ENCODE results near the gene MIPOL1. TPM values are rescaled to one million over a fixed set of nuclear protein-coding genes. Genes with fewer than 3 reads are reported as not detected.
"Not testable (repeated sequence)": the region's sequence is repeated elsewhere in the genome, so short reads cannot be mapped to it uniquely, and the experiment has no call there.

The MIPOL1 gene
- polyA plus RNA-seq, 12 donors: 2.8 to 8.9 (median 5.9) TPM; not detected in 1

- DNase-seq: no peak
Observed at GRCh38 chr14:37278636-37279538, 81.2 kb downstream of the MIPOL1 start.

- no peak for DNase-seq
Observed at GRCh38 chr14:37279818-37280217, 82.1 kb downstream of the MIPOL1 start.

DNA sequence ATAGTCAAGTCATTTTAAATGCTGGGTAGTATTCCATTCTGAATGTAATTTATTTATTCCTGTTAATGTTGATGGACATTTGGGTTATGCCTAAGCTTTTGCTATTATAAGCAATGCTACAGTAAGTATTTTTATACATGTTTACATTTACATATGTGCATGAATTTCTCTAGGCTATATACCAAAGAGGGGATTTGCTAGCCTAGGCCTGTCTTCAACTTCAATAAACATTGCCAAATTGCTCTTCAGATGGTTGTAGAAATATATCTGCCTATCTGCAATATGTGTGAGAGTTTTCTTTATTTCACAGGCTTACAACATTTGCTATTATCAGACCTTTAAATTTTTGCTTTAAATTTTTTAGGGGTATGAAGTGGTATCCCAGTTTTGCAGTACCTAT lies 87.0 kb downstream of the MIPOL1 start:
- no peak for DNase-seq

GRCh38 chr14:37285220-37285619 lies 87.5 kb downstream of the MIPOL1 start:
- no peak for DNase-seq

GRCh38 chr14:37289688-37290087 lies 92.0 kb downstream of the MIPOL1 start:
- DNase-seq: no peak

DNA sequence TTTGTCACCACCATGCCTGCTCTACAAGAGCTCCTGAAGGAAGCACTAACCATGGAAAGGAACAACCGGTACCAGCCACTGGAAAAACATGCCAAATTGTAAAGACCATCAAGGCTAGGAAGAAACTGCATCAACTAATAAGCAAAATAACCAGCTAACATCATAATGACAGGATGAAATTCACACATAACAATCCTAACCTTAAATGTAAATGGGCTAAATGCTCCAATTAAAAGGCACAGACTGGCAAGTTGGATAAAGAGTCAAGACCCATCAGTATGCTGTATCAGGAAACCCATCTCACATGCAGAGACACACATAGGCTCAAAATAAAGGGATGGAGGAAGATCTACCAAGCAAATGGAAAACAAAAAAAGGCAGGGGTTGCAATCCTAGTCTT lies 97.5 kb downstream of the MIPOL1 start:
- not testable (repeated sequence) for DNase-seq

GRCh38 chr14:37311252-37311651 lies 113.5 kb downstream of the MIPOL1 start:
- no peak for DNase-seq

DNA sequence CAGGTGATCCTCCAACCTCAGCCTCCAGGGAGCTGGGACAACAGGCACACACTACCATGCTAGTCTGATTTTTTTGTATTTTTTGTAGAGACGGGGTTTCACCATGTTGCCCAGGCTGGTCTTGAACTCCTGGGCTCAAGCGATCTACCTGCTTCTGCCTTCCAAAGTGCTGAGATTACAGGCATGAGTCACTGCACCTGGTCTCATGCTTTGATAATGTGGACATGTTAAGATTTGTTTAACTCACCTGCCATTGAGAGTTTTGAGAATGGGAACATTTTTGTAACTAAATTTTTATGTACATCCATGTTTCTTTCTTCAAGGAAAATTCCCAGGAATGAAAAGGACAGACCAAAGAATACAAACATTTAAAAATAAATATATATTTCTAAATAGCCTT lies 121.2 kb downstream of the MIPOL1 start:
- no peak for DNase-seq

DNA sequence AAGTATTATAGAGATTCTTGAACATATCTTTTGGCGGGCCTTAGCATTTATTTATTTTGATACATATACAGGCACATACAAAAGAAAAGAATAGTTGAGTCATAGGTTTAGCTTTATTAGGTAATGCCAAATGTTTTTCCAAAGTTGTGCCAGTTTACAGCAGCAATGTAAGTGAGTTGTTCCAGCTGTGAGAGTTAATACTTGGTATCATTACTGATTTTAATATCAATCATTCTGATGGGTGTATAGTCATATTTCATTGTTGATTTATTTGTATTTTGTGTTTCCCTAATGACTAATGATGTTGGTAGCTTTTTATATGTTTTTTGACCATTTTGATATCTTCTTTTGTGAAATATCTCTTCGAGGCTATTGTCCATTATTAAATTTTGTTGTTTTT lies 122.4 kb downstream of the MIPOL1 start:
- no peak for DNase-seq

DNA sequence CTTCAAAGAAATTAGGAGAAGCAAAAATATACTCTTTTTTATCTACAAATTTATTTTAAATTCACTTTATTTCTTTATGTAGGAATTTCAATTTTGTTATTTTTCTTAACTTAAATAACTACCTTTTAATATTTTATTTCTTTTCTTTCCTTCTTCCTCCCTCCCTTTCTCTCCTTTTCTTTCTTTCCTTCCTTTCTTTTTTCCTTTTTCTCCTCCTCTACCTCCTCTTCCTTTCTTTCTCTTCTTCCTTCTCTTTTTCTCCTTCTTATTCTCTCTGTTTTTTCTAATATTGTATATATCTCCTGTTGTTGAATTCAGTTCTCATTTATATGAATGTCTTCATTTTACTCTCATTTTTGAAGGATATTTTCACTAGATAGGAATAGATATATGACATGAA lies 127.6 kb downstream of the MIPOL1 start:
- no peak for DNase-seq

- DNase-seq: no peak
Observed at GRCh38 chr14:37326434-37326833, 128.7 kb downstream of the MIPOL1 start.

DNA sequence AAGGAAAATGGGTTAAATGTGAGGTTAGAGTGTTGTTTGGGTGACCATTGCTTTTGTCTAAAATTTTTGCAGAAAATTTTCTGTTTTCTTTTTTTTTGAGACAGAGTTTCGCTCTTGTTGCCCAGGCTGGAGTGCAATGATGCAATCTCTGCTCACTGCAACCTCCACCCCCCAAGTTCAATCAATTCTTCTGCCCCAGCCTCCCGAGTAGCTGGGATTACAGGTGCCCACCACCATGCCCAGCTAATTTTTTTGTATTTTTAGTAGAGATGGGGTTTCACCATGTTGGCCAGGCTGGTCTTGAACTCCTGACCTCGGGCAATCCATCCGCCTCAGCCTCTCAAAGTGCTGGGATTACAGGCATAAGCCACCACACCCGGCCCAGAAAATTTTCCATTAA lies 130.2 kb downstream of the MIPOL1 start:
- not testable (repeated sequence) for DNase-seq

GRCh38 chr14:37328673-37329072 lies 130.9 kb downstream of the MIPOL1 start:
- DNase-seq: no peak

GRCh38 chr14:37329189-37330001 lies 131.7 kb downstream of the MIPOL1 start:
- no peak for DNase-seq

DNA sequence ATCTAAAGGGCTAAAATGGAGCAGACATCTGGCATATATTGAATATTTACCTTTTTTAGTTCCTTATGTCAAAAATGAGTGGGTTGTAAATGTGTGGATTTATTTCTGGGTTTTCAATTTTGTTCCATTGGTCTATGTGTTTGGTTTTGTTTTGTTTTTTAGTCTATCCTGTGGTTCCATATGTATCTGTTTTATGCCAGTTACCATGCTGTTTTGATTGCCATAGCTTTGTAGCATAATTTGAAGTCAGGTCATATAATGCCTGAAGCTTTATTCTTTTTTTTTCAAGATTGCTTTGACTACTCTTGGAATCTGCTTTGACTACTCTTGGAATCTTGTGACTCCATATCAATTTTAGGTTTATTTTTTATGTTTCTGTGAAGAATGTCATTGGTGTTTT lies 133.2 kb downstream of the MIPOL1 start:
- DNase-seq: no peak

DNA sequence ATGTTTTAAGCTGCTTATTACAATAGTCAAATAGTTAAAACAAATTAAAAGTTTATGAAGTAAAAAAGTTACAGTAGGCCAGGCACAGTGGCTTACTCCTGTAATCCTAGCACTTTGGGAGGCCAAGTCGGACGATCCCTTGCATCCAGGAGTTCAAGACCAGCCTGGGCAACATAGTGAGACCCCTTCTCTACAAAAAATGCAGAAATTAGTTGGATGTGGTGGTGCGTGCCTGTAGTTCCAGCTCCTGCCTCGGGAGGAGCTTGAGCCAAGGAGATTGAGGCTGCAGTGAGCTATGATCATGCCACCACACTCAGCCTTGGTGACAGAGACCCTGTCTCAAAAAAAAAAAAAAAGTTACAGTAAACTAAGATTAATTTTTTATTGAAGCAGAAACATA lies 142.6 kb downstream of the MIPOL1 start:
- no peak for DNase-seq

GRCh38 chr14:37343307-37344094 lies 145.8 kb downstream of the MIPOL1 start:
- peak; percentile 14 for DNase-seq

- DNase-seq: no peak
Observed at GRCh38 chr14:37363661-37364060, 165.9 kb downstream of the MIPOL1 start.

GRCh38 chr14:37369425-37369824 lies 171.7 kb downstream of the MIPOL1 start:
- no peak for DNase-seq

GRCh38 chr14:37375566-37375965 lies 177.8 kb downstream of the MIPOL1 start:
- no peak for DNase-seq

- no peak for DNase-seq
Observed at GRCh38 chr14:37376944-37377609, 179.3 kb downstream of the MIPOL1 start.

Measured in muscle of arm (tissue), 12 donors.